Measurements from ENCODE around the gene TIGD1.
A peak's percentile ranks its signal among the peaks of the same experiment; 100 is the strongest.
"Not testable (repeated sequence)": the region's sequence is repeated elsewhere in the genome, so short reads cannot be mapped to it uniquely, and the experiment has no call there.

TIGD1 gene

DNA sequence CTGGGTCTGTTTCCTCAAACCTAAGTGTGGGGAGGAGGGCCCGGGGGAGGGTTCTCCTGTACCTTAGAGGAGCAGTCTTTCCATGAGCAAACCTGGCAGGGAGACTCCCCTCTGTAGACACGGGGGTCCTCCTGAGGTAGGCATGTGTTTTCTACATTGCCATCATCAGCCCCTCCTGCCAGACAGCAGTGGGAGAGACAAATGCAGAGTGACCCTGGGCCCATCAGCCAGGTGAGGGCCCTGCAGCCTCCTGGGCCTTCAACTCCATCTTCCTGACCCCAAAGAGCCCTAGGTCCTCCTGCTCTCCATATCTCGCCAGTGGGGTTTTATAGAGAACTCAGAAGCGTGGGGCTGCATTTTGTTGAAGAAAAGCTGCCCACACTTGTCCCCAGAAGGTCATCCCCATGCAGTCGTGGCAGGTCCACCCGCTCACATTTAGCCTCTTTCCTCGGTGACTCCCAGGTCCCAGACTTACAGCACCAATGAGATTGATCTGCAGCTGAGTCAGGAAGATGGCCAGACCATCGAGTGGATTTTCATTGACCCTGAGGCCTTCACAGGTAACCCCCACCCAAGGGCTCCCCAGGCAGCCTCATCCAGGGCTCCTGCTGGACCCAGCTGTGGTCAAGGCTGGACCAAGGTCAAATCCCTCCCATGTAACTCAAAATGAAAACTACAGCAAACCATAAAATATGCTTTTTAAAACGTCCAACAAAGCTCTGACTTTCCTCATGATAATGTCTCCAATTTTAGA, 8.2 kb downstream of the TIGD1 start:
- no peak overlapping the region for H3K4me3 ChIP-seq (ENCODE audit: low read length)

GRCh38 chr2:232541195-232541960, 9.0 kb downstream of the TIGD1 start:
- no peak overlapping the region for H3K4me3 ChIP-seq (ENCODE audit: low read length)
- DNase-seq (ENCODE audit: low read depth, low spot score) = no peak

More for the DNA sequence above, 8.2 kb downstream of the TIGD1 start:
- DNase-seq (ENCODE audit: low read depth, low spot score) = no peak

DNA sequence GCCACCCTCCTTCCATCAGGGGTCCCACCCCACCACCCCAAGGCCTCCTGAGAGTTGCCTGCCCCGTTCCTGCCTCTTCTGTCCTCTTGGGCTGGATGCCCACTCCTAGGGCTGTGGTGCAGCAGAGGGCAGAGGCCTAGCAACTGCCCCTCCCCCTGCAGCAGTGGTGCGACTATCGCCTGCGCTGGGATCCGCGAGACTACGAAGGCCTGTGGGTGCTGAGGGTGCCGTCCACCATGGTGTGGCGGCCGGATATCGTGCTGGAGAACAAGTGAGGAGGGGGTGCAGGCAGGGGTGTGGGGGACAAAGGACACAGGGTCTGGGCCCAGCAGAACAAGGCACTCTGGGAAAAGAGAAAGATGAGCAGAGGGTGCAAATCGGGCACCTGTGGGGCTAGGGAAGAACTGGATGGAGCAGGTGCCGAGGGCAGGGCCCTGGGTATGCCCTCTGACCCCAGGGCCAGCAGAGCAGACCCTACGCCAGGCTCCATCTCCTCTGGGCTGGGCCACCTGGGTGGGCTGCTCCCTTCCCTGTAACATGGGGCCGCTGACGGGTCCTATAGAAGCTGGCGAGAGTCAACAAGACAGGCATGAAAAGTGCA, 9.8 kb downstream of the TIGD1 start:
- no peak overlapping the region for H3K4me3 ChIP-seq (ENCODE audit: low read length)

DNA sequence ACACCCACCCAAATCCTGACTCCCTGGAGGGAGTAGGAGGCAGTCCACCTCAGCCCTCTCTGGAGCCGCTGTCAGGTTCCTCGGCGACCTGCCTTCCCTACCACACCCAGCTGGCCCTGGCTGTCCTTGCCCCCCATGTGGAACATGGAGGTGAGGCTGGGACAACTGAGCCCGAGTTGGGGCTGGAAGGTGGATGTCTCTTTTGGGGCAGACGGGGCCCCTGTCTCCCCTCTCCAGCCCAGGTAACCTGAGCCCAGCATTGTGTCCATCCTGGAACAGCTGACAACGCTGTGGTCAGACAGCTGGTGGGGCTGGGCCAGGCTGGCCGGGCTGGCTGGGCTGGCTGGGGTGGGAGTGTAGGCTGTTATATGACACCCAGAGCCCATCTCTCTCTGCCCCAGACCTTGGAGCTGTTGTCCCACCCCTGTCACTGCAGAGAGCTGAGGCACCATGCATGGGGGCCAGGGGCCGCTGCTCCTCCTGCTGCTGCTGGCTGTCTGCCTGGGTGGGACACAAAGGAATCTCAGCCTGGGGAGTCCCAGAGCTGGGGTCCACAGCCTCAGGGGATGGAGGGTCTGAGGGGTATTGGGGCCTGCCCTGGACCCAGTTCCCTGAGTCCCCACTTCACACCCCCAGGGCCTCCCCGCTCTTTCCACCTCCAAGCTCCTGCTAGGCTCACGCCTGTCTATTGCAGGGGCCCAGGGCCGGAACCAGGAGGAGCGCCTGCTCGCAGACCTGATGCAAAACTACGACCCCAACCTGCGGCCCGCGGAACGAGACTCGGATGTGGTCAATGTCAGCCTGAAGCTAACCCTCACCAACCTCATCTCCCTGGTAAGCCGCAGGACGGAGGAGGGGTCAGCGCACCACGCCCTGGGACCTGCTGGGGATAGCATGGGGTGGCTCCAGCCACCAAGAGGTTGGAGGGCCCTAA, 10.8 kb downstream of the TIGD1 start, which contains the start of gene CHRNG:
CHRNG (plus strand) TSS at position 395 of the 934 bp plus-strand sequence; CDS start at position 451, 56 bp downstream.
- H3K4me3 ChIP-seq (ENCODE audit: low read length) = no peak within 1 kb of the TSS
- DNase-seq (ENCODE audit: low read depth, low spot score) = no peak

More for the DNA sequence above, 9.8 kb downstream of the TIGD1 start:
- DNase-seq (ENCODE audit: low read depth, low spot score) = no peak

DNA sequence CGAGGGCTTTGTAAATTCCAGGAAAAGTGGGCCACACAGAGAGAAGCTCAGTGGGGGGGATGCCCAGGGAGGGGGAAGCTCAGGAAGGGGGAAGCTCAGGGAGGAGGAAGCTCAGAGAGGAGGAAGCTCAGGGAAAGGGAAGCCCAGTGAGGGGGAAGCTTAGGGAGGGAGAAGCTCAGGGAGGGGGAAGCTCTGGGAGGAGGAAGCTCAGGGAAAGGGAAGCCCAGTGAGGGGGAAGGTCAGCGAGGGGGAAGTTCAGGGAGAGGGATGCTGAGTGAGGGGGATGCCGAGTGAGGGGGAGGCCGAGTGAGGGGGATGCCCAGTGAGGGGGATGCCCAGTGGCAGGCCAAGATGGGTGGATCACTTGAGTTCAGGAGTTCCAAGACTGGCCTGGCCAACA, 11.7 kb downstream of the TIGD1 start:
- no peak for DNase-seq (ENCODE audit: low read depth, low spot score)
- H3K4me3 ChIP-seq (ENCODE audit: low read length) = no peak overlapping the region

DNA sequence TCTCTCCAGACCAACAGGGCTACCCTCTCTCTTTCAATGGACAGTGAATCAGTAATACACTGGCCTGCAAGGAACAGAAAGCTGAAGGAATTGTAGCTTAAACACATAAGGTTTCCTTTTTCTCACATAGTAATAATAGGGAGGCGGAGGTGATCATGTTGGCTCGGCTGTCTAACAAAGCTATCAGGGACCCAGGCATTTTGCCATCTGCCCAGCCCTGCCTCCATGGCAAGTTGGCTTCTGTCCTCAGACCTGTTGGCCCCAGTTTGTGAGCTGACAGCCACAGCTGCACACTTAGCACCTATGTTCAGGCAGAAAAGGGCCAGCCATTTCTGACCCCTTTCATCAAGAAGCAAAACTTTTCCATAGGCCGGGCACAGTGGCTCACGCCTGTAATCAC, 12.9 kb downstream of the TIGD1 start:
- H3K4me3 ChIP-seq (ENCODE audit: low read length) = no peak overlapping the region
- DNase-seq (ENCODE audit: low read depth, low spot score) = no peak

DNA sequence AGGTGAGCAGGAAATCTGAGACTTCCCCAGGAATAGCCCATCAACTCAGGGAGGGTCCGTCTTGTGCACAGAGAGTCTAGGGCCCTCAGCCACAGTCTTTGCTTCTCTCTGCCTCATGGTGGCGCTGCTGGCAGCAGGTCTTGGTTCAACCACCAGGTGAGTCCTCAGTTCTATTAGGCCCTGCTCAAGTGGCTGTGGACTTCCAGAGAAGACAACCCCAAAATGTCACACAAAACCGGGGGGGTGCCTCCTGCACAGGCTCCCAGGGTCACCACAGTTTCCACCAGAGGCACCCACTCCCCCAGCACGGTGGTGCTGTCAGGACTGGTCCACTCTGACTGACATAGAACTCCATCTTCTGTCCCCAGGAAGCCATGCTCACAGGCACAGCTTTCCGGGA, 13.3 kb downstream of the TIGD1 start:
- H3K4me3 ChIP-seq (ENCODE audit: low read length) = no peak overlapping the region
- DNase-seq (ENCODE audit: low read depth, low spot score) = no peak

GRCh38 chr2:232535761-232536530, 14.4 kb downstream of the TIGD1 start:
- no peak for DNase-seq (ENCODE audit: low read depth, low spot score)
- H3K4me3 ChIP-seq (ENCODE audit: low read length) = no peak overlapping the region

DNA sequence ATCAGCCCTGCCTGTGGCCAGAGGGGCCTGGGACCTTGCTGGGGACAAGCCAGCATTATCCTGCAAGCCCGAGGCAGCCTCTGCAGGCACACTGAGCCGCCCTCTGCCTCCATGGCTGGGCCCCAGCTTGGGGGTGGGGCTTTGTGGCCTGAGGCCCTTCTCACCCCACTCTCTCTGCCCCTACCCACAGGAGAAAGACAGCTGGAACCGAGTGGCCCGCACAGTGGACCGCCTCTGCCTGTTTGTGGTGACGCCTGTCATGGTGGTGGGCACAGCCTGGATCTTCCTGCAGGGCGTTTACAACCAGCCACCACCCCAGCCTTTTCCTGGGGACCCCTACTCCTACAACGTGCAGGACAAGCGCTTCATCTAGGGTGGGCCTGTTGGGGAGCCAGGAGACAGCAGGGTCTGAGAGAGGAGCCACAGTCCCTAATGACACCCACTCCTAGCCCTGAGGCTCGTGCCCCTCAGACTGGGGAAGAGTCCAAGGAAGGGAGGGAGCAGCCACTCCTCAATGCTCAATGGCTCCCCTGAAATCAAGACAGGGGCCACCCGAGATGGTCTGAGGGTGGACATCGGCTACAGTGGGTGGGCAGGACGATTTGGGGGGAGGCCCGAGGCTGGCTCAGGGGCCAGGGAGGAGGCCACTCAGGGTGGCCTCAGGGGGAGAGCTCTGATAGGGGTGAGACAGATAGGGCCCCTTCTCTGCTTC, 15.3 kb downstream of the TIGD1 start:
- no peak overlapping the region for H3K4me3 ChIP-seq (ENCODE audit: low read length)
- DNase-seq (ENCODE audit: low read depth, low spot score) = no peak

GRCh38 chr2:232533944-232534710, 16.2 kb downstream of the TIGD1 start:
- peak; percentile 20 for DNase-seq (ENCODE audit: low read depth, low spot score)

DNA sequence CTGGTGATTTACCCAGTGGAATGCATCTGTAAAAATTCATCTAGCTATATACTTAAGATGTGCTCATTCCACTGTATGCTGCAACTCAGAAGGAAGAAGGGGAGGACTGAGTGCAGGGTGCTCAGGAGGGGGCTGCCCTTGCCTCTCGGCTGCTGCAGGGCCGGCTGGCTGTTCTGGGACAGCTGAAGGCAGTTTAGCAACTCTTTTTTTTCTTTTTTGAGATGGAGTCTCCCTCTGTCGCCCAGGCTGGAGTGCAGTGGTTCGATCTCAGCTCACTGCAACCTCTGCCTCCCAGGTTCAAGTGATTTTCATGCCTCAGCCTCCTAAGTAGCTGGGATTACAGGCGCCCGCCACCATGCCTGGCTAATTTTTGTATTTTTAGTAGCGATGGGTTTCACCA, 17.5 kb downstream of the TIGD1 start:
- H3K4me3 ChIP-seq (ENCODE audit: low read length); DNase-seq (ENCODE audit: low read depth, low spot score): not testable (repeated sequence)

More at GRCh38 chr2:232533944-232534710, 16.2 kb downstream of the TIGD1 start:
- H3K4me3 ChIP-seq (ENCODE audit: low read length) = no peak overlapping the region

- H3K4me3 ChIP-seq (ENCODE audit: low read length) = no peak overlapping the region
- DNase-seq (ENCODE audit: low read depth, low spot score) = no peak
Observed at GRCh38 chr2:232532419-232532818, 17.9 kb downstream of the TIGD1 start.

- DNase-seq (ENCODE audit: low read depth, low spot score) = no peak
- no peak overlapping the region for H3K4me3 ChIP-seq (ENCODE audit: low read length)
Observed at GRCh38 chr2:232530626-232531260, 19.6 kb downstream of the TIGD1 start.

DNA sequence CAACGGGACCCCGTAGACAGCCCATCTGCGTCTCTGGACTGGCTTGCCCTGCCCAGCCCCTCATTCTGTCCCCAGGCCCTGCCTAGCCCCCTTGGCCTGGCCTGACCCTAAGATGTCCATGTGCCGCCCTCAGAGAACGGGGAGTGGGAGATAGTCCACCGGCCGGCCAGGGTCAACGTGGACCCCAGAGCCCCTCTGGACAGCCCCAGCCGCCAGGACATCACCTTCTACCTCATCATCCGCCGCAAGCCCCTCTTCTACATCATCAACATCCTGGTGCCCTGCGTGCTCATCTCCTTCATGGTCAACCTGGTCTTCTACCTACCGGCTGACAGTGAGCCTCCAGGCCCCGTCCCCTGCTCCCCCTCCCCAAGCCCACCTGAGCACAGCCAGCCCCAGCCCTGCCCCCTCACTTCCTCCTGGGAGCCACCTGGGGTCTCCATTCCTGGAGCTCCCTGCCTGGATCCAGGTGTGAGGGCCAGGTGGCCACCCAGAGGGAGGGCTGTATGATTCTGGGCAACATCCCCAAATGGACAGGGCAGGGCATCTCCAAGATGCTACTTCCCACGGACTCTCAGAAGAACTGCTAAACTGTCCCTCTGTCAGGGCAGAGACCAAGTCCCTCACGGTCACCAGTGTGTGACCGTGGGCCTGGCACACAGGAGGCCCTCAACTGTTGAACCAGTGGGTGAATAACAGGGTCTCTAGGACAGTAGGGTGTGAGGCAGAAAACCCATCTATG, 20.4 kb downstream of the TIGD1 start:
- no peak overlapping the region for H3K4me3 ChIP-seq (ENCODE audit: low read length)
- no peak for DNase-seq (ENCODE audit: low read depth, low spot score)

- DNase-seq (ENCODE audit: low read depth, low spot score) = peak; percentile 77
- H3K4me3 ChIP-seq (ENCODE audit: low read length) = no peak overlapping the region
Observed at GRCh38 chr2:232528746-232529460, 21.5 kb downstream of the TIGD1 start.
